ENCODE results near the gene RALA. TPM values are rescaled to one million over a fixed set of nuclear protein-coding genes. Genes with fewer than 3 reads are reported as not detected.

RALA gene
- total RNA-seq, 1 experiment from 2014 or later = 41.7 TPM

- CTCF ChIA-PET = interaction anchor here (0.9 to 1.1 kb wide), 2 partner anchors 153 to 154 kb away, joined by 3 to 7 read pairs; no protein-coding TSS in a partner anchor
- Histone ChIP-seq H3K27me3 (replicated peaks; ENCODE audit: control insufficient read depth, insufficient read depth, low read length) (no peaks in the 10 kb centered on the region; the same call in 1 of the 2 replicates), H3K9me3 (no peaks in the 10 kb centered on the region), H3K4me1 (peaks cover 11% of the 10 kb centered on the region), H3K36me3 (ENCODE audit: control insufficient read depth, insufficient read depth, low read length) (no peaks in the 10 kb centered on the region), H3K4me3 (ENCODE audit: low read depth, low read length) (peak overlapping the region; percentile 76)
- Mint-ChIP-seq H3K36me3 (ENCODE audit: insufficient read depth, unreplicated experiment) (peaks cover 16% of the 10 kb centered on the region), H3K4me1 (ENCODE audit: low read depth, unreplicated experiment) (peaks cover 21% of the 10 kb centered on the region), H3K27me3 (ENCODE audit: insufficient read depth, unreplicated experiment) (no peaks in the 10 kb centered on the region), H3K9me3 (ENCODE audit: unreplicated experiment) (no peaks in the 10 kb centered on the region), H3K4me3 (ENCODE audit: unreplicated experiment) (peak overlapping the region; percentile 88), H3K27ac (ENCODE audit: unreplicated experiment) (peak overlapping the region; percentile 92)
- TSS peak; percentile 68 for BruUV-seq (replicated peaks)
- POLR2A ChIA-PET = interaction anchor here (1.0 to 1.1 kb wide), 3 partner anchors 109 to 167 kb away, joined by 3 to 8 read pairs (median 6); partner anchors contain the start of gene RALA
- intact Hi-C loops (cut with micrococcal nuclease; ENCODE audit: unreplicated experiment) = loop anchor here (1.0 to 5.0 kb wide), 4 partner anchors 14 to 154 kb away; partner anchors contain the start of gene RALA
- peak in 1 of 2 experiments; percentile 45 for DNase-seq
- TF ChIP-seq CTCF (IDR thresholded peaks at IDR 0.05; ENCODE audit: insufficient read depth in 1 of 2, low read depth in 1 of 2, low read length in 1 of 2, severe bottlenecking in 1 of 2, unreplicated experiment in 1 of 2) = no peak
Measured at GRCh38 chr7:39733881-39734632, 110.7 kb downstream of the RALA start.

- Mint-ChIP-seq H3K9me3 (ENCODE audit: unreplicated experiment) (no peaks in the 10 kb centered on the region), H3K4me3 (ENCODE audit: unreplicated experiment) (peak overlapping the region; percentile 88), H3K27me3 (ENCODE audit: insufficient read depth, unreplicated experiment) (no peaks in the 10 kb centered on the region), H3K36me3 (ENCODE audit: insufficient read depth, unreplicated experiment) (peaks cover 16% of the 10 kb centered on the region), H3K27ac (ENCODE audit: unreplicated experiment) (peak overlapping the region; percentile 92), H3K4me1 (ENCODE audit: low read depth, unreplicated experiment) (peaks cover 21% of the 10 kb centered on the region)
- H3K36me3 ChIP-seq (ENCODE audit: control insufficient read depth, insufficient read depth, low read length) = no peaks in the 10 kb centered on the region
- no peak for DNase-seq
- peaks cover 11% of the 10 kb centered on the region for H3K4me1 ChIP-seq
- H3K4me3 ChIP-seq (ENCODE audit: low read depth, low read length) = peak overlapping the region; percentile 76; the same call in 1 of the 2 replicates
- BruUV-seq (replicated peaks) = no TSS peak
- no peak for TF ChIP-seq CTCF (IDR thresholded peaks at IDR 0.05; ENCODE audit: insufficient read depth in 1 of 2, low read depth in 1 of 2, low read length in 1 of 2, severe bottlenecking in 1 of 2, unreplicated experiment in 1 of 2)
- H3K9me3 ChIP-seq = no peaks in the 10 kb centered on the region
- intact Hi-C loops (cut with micrococcal nuclease; ENCODE audit: unreplicated experiment) = loop anchor here (5.0 kb wide), 1 partner anchor 112 kb away; the partner anchor contains the start of gene RALA
- ChIA-PET CTCF (interaction anchor here (0.9 kb wide), 1 partner anchor 154 kb away, joined by 3 read pairs; no protein-coding TSS in a partner anchor), POLR2A (no interaction called here)
- no peaks in the 10 kb centered on the region; the same call in 1 of the 2 replicates for H3K27me3 ChIP-seq (replicated peaks; ENCODE audit: control insufficient read depth, insufficient read depth, low read length)
Measured at GRCh38 chr7:39734633-39735004, 111.2 kb downstream of the RALA start.

GRCh38 chr7:39735903-39736302 is 112.5 kb downstream of the RALA start:
- no peak for TF ChIP-seq CTCF (IDR thresholded peaks at IDR 0.05; ENCODE audit: insufficient read depth in 1 of 2, low read depth in 1 of 2, low read length in 1 of 2, severe bottlenecking in 1 of 2, unreplicated experiment in 1 of 2)
- BruUV-seq (replicated peaks) = no TSS peak
- no peak overlapping the region for H3K27ac Mint-ChIP-seq (ENCODE audit: unreplicated experiment)

More at GRCh38 chr7:39735903-39736302, 112.5 kb downstream of the RALA start:
- Histone ChIP-seq H3K9me3 (no peaks in the 10 kb centered on the region), H3K4me3 (ENCODE audit: low read depth, low read length) (no peak overlapping the region), H3K27me3 (replicated peaks; ENCODE audit: control insufficient read depth, insufficient read depth, low read length) (no peaks in the 10 kb centered on the region; the same call in 1 of the 2 replicates), H3K36me3 (ENCODE audit: control insufficient read depth, insufficient read depth, low read length) (no peaks in the 10 kb centered on the region), H3K4me1 (peaks cover 11% of the 10 kb centered on the region)
- intact Hi-C loops (cut with micrococcal nuclease; ENCODE audit: unreplicated experiment) = no loop called here
- Mint-ChIP-seq H3K4me3 (ENCODE audit: unreplicated experiment) (no peak overlapping the region), H3K36me3 (ENCODE audit: insufficient read depth, unreplicated experiment) (peaks cover 16% of the 10 kb centered on the region), H3K4me1 (ENCODE audit: low read depth, unreplicated experiment) (peaks cover 21% of the 10 kb centered on the region), H3K27me3 (ENCODE audit: insufficient read depth, unreplicated experiment) (no peaks in the 10 kb centered on the region), H3K9me3 (ENCODE audit: unreplicated experiment) (no peaks in the 10 kb centered on the region)
- ChIA-PET POLR2A (interaction anchor here (0.5 kb wide), 1 partner anchor 19 kb away, joined by 3 read pairs; no protein-coding TSS in a partner anchor), CTCF (interaction anchor here (2.1 kb wide), 1 partner anchor 155 kb away, joined by 8 read pairs; no protein-coding TSS in a partner anchor)
- no peak for DNase-seq

Data from Caco-2 (cell line).